Endothelial cell of umbilical vein (primary cell): ENCODE results near the gene ITPR2. TPM values are rescaled to one million over a fixed set of nuclear protein-coding genes. Genes with fewer than 3 reads are reported as not detected.

Source experiments
- BruUV-seq: library from RNA; stranded (reverse); fragments of 400-500 nt; replicated peaks from 2 replicates; lab custom pipeline; 2021; lab: Mats Ljungman, UMichigan
- CTCF ChIA-PET: fragments of 300-600, 350-600 bp; sonication (Branson Sonifier 250); formaldehyde crosslinking; loops from one replicate; lab custom pipeline; 2021; ENCODE audit warnings: antibody characterized with exemption, inconsistent platforms; lab: Charles Lee
- POLR2A ChIA-PET: fragments of 300-600, 350-600 bp; sonication (Branson Sonifier 250); formaldehyde crosslinking; loops from one replicate; lab custom pipeline; 2021; ENCODE audit warnings: antibody characterized with exemption, inconsistent platforms; lab: Charles Lee
- DNase-seq: peaks from one replicate; pipeline ENCODE4 v3.0.0-alpha.2; 2011; ENCODE audit warnings: low read depth, low spot score
- FAIRE-seq: peaks from 2 replicates; lab custom pipeline; 2011; peaks lifted over from hg19 to GRCh38; lab: Jason Lieb, UNC
- H2AFZ ChIP-seq: 2 replicates; pipeline ENCODE4 v1.6.0; 2012; ENCODE audit warnings: low read depth, low read length, control low read depth, inconsistent platforms
- H3K27ac ChIP-seq: 2 replicates; pipeline ENCODE4 v1.5.1; 2011; ENCODE audit warnings: low read depth, mild to moderate bottlenecking, control low read depth, low read length, moderate library complexity; ENCODE audit not compliant: insufficient read depth
- H3K27me3 ChIP-seq, 2 experiments: 2 replicates each; pipeline versions ENCODE4 v1.6.0 to v1.6.1; 2011; ENCODE audit warnings: low read length in 2 of 2, mixed read lengths in 1 of 2; ENCODE audit not compliant: control insufficient read depth in 2 of 2, insufficient read depth in 2 of 2
- H3K36me3 ChIP-seq, 2 experiments: 2 replicates in 1 of 2; 3 replicates in 1 of 2; pipeline ENCODE4 v1.5.1; 2011; ENCODE audit warnings: low read length in 2 of 2, mild to moderate bottlenecking in 1 of 2, moderate library complexity in 1 of 2; ENCODE audit not compliant: control insufficient read depth in 2 of 2, insufficient read depth in 2 of 2; ENCODE audit errors: extremely low read depth in 1 of 2
- H3K4me1 ChIP-seq: 3 replicates; pipeline ENCODE4 v1.5.1; 2011; ENCODE audit warnings: mild to moderate bottlenecking, low read length; ENCODE audit not compliant: control insufficient read depth, insufficient read depth; ENCODE audit errors: extremely low read depth
- H3K4me2 ChIP-seq: 2 replicates; pipeline ENCODE4 v1.6.1; 2011; ENCODE audit warnings: low read length, control low read depth, mixed read lengths; ENCODE audit not compliant: insufficient read depth
- H3K4me3 ChIP-seq, 3 experiments: fragments of 200-600 bp in 1 of 3; sonication (generic), shearing (Covaris generic) in 1 of 3; replicated peaks in 1 of 3; 2 replicates each; pipeline ENCODE4 v1.5.1; 2011 to 2016; ENCODE audit warnings: control low read depth in 3 of 3, low read length in 3 of 3, mild to moderate bottlenecking in 2 of 3, inconsistent platforms in 1 of 3, low read depth in 1 of 3, moderate library complexity in 1 of 3; ENCODE audit not compliant: insufficient read depth in 1 of 3
- H3K79me2 ChIP-seq: 2 replicates; pipeline ENCODE4 v1.6.0; 2012; ENCODE audit warnings: low read length, inconsistent platforms; ENCODE audit not compliant: control insufficient read depth, insufficient read depth
- H3K9ac ChIP-seq: replicated peaks from 2 replicates; pipeline ENCODE3; 2011; ENCODE audit warnings: low read length, control low read depth; ENCODE audit not compliant: insufficient read depth; ENCODE audit errors: extremely low read depth
- H3K9me1 ChIP-seq: replicated peaks from 3 replicates; pipeline ENCODE4 v1.6.0; 2011; ENCODE audit warnings: mild to moderate bottlenecking, low read length; ENCODE audit not compliant: control insufficient read depth, insufficient read depth; ENCODE audit errors: extremely low read depth
- H3K9me3 ChIP-seq: replicated peaks from 2 replicates; pipeline ENCODE4 v1.5.1; 2012; ENCODE audit warnings: low read length, inconsistent platforms; ENCODE audit not compliant: control insufficient read depth, insufficient read depth
- H4K20me1 ChIP-seq: replicated peaks from 2 replicates; pipeline ENCODE3; 2011; ENCODE audit warnings: mild to moderate bottlenecking, low read length; ENCODE audit not compliant: control insufficient read depth, insufficient read depth; ENCODE audit errors: extremely low read depth
- CTCF ChIP-seq, 2 donors: IDR thresholded peaks; 1 replicate in 1 of 2; 2 replicates in 1 of 2; pipeline ENCODE4 v1.5.1; 2011; ENCODE audit warnings: low read length in 2 of 2, mild to moderate bottlenecking in 2 of 2, moderate library complexity in 2 of 2, control low read depth in 1 of 2, inconsistent platforms in 1 of 2, low read depth in 1 of 2; ENCODE audit not compliant: insufficient read depth in 1 of 2; ENCODE audit errors: extremely low read depth in 1 of 2
- EZH2 ChIP-seq: IDR thresholded peaks from 2 replicates; pipeline ENCODE4 v1.6.1; 2012; ENCODE audit warnings: borderline replicate concordance, low read depth, mild to moderate bottlenecking, moderate library complexity, low read length, inconsistent platforms; ENCODE audit not compliant: severe bottlenecking
- FOS ChIP-seq: IDR thresholded peaks from 2 replicates; pipeline ENCODE4 v1.6.1; 2011; ENCODE audit warnings: mild to moderate bottlenecking, low read length, moderate library complexity, borderline replicate concordance; ENCODE audit not compliant: insufficient read depth
- GATA2 ChIP-seq: IDR thresholded peaks from 2 replicates; pipeline ENCODE4 v1.7.0; 2011; ENCODE audit warnings: low read depth, mild to moderate bottlenecking, moderate library complexity, mixed read lengths, low read length; ENCODE audit not compliant: insufficient read length, insufficient read depth
- JUN ChIP-seq: IDR thresholded peaks from 2 replicates; pipeline ENCODE4 v1.6.1; 2011; ENCODE audit warnings: borderline replicate concordance, low read depth; ENCODE audit not compliant: insufficient read length, insufficient read depth
- MAX ChIP-seq: IDR thresholded peaks from 2 replicates; pipeline ENCODE4 v1.6.1; 2011; ENCODE audit not compliant: insufficient read depth, insufficient read length
- MYC ChIP-seq: IDR thresholded peaks from one replicate; pipeline ENCODE4 v1.6.1; 2011; ENCODE audit warnings: mild to moderate bottlenecking, low read depth, low read length
- POLR2A ChIP-seq: IDR thresholded peaks from 2 replicates; pipeline ENCODE4 v1.6.1; 2012; ENCODE audit warnings: low read depth, mild to moderate bottlenecking, control low read depth, low read length
- POLR2AphosphoS5 ChIP-seq: IDR thresholded peaks from 2 replicates; pipeline ENCODE4 v1.6.1; 2012; ENCODE audit warnings: low read depth, mild to moderate bottlenecking, control low read depth, low read length, moderate library complexity; ENCODE audit not compliant: insufficient read depth
- dilution Hi-C: fragments of 300-500 bp; cut with MboI; formaldehyde crosslinking; loops from one replicate; pipeline ENCODE4 v1.15.0; 2019; ENCODE audit warnings: low sequenced_read_pairs; ENCODE audit not compliant: extremely low pct_ligation_motif_present
- intact Hi-C: fragments of 100-400 bp; cut with micrococcal nuclease; formaldehyde crosslinking; loops from one replicate; pipeline ENCODE4 v1.10.0; 2022
- polyA plus RNA-seq, 4 experiments: library from polyadenylated mRNA; depleted of rRNA in 3 of 4; stranded (reverse) in 3 of 4; unstranded in 1 of 4; fragments of >200 nt; gene quantifications; 2 replicates each; pipeline versions ENCODE4 v1.2.1 to v1.2.3, GENCODE V29; 2011 to 2012; ENCODE audit warnings: missing spikeins in 1 of 4
- total RNA-seq: library from RNA; stranded (reverse); gene quantifications from 2 replicates; pipeline ENCODE4 v1.2.3, GENCODE V29; 2021

The ITPR2 gene
- total and polyA plus RNA-seq, 2 donors (not counting 3 experiments of a cell fraction or from before 2014, with no cell fraction given) = 16.2 to 86.8 TPM

- H4K20me1 ChIP-seq = no peaks in the 10 kb centered on the region
- no peak overlapping the region for H2AFZ ChIP-seq
- dilution Hi-C loops = no loop called here
- H3K36me3 ChIP-seq = peaks cover 0 to 3% of the 10 kb centered on the region in 2 experiments
- POLR2A ChIA-PET = no interaction called here
- intact Hi-C loops = no loop called here
- H3K79me2 ChIP-seq = no peaks in the 10 kb centered on the region
- peak; percentile 33 for DNase-seq
- CTCF ChIA-PET = interaction anchor here (1.5 kb wide), 1 partner anchor 41 kb away, joined by 3 read pairs; no protein-coding TSS in a partner anchor
- no peak overlapping the region for H3K4me3 ChIP-seq
- no peak overlapping the region for H3K9ac ChIP-seq
- H3K9me3 ChIP-seq = no peaks in the 10 kb centered on the region
- BruUV-seq = no TSS peak
- no peak for TF ChIP-seq JUN
- TF ChIP-seq GATA2 = no peak
- no peak for TF ChIP-seq MYC
- TF ChIP-seq POLR2AphosphoS5 = no peak
- no peak for TF ChIP-seq POLR2A
- TF ChIP-seq FOS = no peak
- no peaks in the 10 kb centered on the region for H3K9me1 ChIP-seq
- peaks cover 3% of the 10 kb centered on the region for H3K4me1 ChIP-seq
- no peak overlapping the region for H3K27ac ChIP-seq
- no peak overlapping the region for H3K4me2 ChIP-seq
- no peaks in the 10 kb centered on the region for H3K27me3 ChIP-seq
- FAIRE-seq = no peak
Measured at GRCh38 chr12:26564391-26564790, 268.6 kb downstream of the ITPR2 start.

- DNase-seq = peak; percentile 77
- POLR2A ChIA-PET = no interaction called here
- no TSS peak for BruUV-seq
Measured at GRCh38 chr12:26563552-26563951, 269.4 kb downstream of the ITPR2 start.

More at GRCh38 chr12:26563552-26563951, 269.4 kb downstream of the ITPR2 start:
- H3K9me3 ChIP-seq = no peaks in the 10 kb centered on the region
- no peak for FAIRE-seq
- H3K36me3 ChIP-seq = peaks cover 0 to 3% of the 10 kb centered on the region in 2 experiments
- dilution Hi-C loops (no loop called here), intact Hi-C loops (no loop called here)
- H3K4me2 ChIP-seq = no peak overlapping the region
- no peak overlapping the region for H3K27ac ChIP-seq
- H3K4me3 ChIP-seq = no peak overlapping the region
- H2AFZ ChIP-seq = no peak overlapping the region
- H4K20me1 ChIP-seq = no peaks in the 10 kb centered on the region
- H3K79me2 ChIP-seq = no peaks in the 10 kb centered on the region
- no peaks in the 10 kb centered on the region for H3K27me3 ChIP-seq
- CTCF ChIA-PET = no interaction called here
- no peaks in the 10 kb centered on the region for H3K9me1 ChIP-seq
- TF ChIP-seq MYC (no peak), POLR2AphosphoS5 (no peak), EZH2 (no peak), POLR2A (no peak), CTCF (IDR thresholded peaks at IDR 0.05; ENCODE audit: extremely low read depth in 1 of 2, insufficient read depth in 1 of 2, low read depth in 1 of 2, low read length in 2 of 2) (no peak), MAX (no peak), JUN (no peak), FOS (no peak), GATA2 (no peak)
- peaks cover 3% of the 10 kb centered on the region for H3K4me1 ChIP-seq
- H3K9ac ChIP-seq = no peak overlapping the region
